SU-DHL-6 (cell line): ENCODE data around the gene LAMC3.

Experiments
- EZH2phosphoT487 ChIP-seq: fragments of 200-600 bp; sonication (generic), shearing (Covaris generic); conservative IDR thresholded peaks from 2 replicates; pipeline ENCODE4 v1.6.1; 2018; ENCODE audit warnings: mild to moderate bottlenecking, antibody characterized with exemption, low read length, moderate library complexity, mixed read lengths
- TF ChIP-seq, protein P1 (sequence below): fragments of 200-600 bp; sonication (generic); IDR thresholded peaks from one replicate; pipeline ENCODE4 v1.5.1; 2017; ENCODE audit warnings: antibody characterized with exemption, mild to moderate bottlenecking, low read length, moderate library complexity; ENCODE audit not compliant: insufficient read depth, poor library complexity, severe bottlenecking

DNA sequence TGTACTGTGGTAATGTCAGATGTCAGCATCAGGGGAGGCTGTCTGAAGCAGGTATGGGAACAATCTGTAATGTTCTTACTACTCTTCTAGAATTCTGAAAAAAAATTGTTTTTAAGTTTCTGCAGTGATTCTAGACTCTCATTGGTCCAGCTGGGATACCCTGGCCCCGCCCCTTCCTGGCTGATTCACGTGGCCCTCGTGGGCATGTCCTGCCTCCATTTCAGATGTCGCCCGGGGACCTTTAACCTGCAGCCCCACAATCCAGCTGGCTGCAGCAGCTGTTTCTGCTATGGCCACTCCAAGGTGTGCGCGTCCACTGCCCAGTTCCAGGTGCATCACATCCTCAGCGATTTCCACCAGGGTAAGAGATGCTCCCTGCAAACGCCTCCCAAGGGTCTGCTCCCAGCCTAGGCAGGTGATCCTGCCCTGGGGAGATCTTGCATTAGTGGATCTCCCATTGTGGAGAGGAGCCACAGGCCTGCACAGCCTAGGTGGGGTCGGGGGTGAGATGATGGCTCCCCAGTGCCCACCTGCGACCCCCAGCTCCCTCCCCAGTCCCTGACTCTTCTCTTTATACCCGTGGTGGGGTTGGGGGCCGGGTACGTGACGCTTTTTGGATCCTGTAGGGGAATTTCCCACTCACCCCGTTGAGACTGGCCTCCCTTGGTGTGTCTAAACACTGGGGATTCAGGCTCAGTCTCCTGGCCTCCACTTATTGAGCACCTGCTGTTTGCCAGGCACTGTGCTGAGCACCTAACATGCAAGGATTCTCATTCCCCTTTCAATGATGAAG is 36.5 kb downstream of the LAMC3 start:
- TF ChIP-seq, protein P1, sequence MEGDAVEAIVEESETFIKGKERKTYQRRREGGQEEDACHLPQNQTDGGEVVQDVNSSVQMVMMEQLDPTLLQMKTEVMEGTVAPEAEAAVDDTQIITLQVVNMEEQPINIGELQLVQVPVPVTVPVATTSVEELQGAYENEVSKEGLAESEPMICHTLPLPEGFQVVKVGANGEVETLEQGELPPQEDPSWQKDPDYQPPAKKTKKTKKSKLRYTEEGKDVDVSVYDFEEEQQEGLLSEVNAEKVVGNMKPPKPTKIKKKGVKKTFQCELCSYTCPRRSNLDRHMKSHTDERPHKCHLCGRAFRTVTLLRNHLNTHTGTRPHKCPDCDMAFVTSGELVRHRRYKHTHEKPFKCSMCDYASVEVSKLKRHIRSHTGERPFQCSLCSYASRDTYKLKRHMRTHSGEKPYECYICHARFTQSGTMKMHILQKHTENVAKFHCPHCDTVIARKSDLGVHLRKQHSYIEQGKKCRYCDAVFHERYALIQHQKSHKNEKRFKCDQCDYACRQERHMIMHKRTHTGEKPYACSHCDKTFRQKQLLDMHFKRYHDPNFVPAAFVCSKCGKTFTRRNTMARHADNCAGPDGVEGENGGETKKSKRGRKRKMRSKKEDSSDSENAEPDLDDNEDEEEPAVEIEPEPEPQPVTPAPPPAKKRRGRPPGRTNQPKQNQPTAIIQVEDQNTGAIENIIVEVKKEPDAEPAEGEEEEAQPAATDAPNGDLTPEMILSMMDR = no peak
- TF ChIP-seq EZH2phosphoT487 = no peak
